Right renal cortex interstitium (tissue), 3 donors: Measurements from ENCODE around the gene PPP1R3G. TPM values are rescaled to one million over a fixed set of nuclear protein-coding genes. Genes with fewer than 3 reads are reported as not detected.

Source experiments
- DNase-seq, 3 donors: peaks; one replicate each; pipeline ENCODE4 v3.0.0-alpha.2; 2013; ENCODE audit warnings: low read depth in 3 of 3, low spot score in 2 of 3
- polyA plus RNA-seq, 3 donors: library from polyadenylated mRNA; unstranded; fragments of 120-200 nt; gene quantifications; one replicate each; pipeline ENCODE4 v1.2.1, GENCODE V29; 2013; ENCODE audit not compliant: insufficient read length in 3 of 3

Gene PPP1R3G
- polyA plus RNA-seq, 3 donors = 1.5 to 1.7 (median 1.5) TPM

DNA sequence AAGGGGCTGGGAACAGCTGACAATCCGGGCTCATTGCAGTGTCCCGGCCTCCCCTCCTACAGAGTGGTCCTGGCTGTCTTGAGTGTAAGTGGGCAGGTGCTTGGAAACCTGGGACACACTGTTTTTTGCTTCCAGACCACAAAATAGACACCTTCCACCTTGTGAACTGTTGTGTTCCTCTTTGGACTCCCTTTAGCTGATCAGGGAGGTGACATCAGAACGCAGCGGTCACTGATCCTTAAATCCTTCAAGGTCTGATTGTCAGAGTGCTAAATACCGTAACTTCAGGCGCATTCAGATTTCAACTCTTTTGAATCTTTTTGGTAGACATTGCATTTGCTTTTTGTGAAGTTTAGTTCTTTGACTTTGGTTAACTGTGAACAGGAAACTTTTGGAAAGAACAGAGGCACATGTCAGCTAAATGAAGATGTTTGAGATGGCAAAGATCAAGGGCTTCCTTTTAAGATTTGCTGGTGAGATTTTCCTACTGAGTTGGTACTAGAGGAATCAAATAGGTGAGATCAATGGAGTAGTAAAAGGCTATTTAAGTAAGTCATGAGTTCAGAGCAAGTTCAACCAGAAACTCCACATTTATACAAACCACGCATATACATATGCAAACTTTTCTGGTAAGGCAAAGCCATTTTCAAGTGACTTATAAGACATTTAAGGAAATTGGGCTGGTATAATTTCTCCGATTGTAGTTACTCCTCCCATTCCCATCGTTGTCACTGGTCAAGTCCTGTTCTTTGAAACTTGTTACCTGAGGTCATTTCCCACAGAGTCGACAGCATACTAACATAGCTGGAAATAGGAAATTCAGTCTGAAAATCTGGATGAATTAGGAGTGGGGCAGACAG lies 6.3 kb downstream of the PPP1R3G start:
- no peak for DNase-seq

DNA sequence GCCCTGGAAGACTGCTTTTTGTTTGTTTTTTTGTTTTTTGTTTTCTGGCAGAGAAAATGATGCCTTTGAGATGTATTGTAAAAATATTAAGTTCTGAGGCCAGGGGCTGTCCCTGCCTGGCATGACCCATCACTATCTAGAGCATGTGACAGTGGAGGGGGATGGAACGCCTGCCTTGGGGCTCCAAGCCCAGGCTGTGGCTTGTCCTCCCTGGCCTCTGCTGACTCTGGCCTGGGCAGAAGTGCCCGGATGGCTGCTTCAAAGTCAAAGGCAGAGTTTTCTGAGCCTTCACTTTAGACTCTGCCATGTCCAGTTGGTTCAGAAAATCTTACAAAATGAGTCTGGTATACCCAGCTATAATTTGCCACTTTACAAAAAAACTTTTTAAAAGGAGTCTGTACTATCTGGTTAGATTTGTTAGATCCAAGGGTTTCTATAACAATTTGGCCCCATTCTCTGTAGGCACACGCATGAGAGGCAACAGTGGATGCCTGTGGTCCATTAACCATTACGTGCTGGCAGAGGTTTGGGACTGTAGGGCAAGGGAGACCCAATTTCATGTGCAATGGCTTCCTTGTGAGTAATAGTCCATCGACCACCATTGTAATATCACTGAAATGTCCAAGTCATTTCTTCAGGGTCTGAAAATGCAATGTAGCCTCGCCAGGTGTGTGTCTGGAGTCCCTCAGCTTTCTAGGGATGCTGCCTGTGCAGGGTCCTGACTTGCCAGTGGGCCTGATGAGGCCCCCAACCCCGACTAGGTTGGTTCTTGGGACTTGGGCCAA lies 8.3 kb downstream of the PPP1R3G start:
- no peak for DNase-seq

DNA sequence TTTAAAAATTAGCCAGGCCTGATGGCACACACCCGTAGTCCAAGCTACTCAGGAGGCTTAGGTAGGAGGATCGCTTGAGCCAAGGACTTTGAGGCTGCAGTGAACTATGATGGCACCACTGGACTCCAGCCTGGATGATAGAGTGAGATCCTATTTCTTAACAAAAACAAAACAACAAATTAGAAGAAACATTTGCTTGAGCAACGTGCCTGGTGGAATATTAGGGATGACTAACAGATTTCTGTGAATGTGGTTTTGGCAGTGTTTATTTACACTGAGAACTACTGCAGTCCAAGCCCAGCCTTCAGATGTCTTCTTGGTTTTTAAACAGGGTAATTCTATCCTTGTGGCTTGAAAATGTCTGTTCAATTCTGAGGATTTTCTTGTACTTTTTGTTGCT lies 9.2 kb downstream of the PPP1R3G start:
- no peak for DNase-seq

DNA sequence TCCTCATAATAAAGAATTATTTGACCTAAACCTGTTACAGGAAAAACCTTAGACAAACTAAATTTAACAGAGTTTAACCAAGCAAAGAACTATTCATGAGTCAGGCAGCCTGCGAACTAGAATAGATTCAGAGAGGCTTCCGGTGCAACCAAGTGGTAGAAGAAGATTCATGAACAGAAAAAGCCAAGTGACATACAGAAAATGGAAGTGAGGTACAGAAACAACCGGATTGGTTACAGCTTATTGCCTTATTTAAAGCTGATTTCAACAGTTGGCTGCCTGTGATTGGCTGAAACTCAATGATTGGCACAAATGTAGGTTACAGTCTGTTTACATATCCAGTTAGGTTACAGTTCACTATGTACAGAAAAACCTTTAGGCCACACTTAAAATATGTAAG lies 10.1 kb downstream of the PPP1R3G start:
- no peak for DNase-seq

DNA sequence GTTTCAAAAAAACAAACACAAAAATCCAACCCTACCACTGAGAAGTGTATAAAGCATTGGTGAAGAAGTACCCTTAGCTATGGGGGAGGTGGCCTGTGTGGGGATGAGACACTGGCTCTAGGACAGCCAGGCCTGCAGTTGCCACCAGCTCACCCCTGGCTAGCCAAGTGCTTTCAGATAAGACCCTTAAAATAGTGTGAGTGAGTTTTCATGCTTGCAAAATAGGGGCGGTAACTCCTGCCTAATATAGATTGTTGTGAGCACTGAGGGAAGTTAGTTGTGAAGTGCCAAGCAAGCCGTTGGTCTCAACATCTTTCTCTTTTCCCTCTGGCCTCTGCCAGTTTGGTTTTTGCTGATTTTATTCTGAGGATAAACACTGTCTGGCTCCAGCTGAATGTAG lies 11.3 kb downstream of the PPP1R3G start:
- no peak for DNase-seq

DNA sequence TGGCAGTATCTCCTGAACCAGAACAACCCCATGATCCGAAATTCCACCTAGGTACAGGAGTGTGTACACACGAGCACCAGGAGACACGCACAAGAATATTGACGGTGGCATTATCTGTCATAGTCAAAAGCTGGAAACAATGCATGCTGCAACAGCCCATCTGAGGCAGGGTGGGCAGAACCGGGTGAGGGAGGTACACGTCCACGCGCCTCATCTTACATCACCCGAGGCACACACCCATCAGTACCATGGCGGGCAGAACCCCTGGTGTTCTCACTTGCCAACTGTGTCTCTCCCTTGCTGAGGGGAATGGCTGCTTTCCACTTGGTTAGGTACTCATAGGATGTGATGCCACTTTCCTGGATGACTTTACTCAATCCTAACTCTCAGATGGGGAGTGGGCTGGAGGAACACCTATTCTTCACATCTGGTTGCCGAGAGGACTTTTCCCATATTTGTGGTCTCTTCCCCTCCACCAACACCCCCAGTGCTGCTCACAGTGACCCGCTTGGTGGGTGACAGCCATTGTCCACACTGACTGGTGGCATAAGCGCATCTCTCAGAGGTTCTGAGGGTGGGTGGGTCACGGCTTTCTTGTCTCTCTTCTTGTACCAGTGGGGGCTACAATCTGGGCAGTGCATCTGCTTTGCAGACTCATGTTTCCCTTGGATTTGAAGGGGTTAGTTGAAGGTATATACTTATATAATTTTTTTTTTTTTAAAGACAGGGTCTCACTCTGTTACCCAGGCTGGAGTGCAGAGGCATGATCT lies 13.5 kb downstream of the PPP1R3G start:
- no peak for DNase-seq

DNA sequence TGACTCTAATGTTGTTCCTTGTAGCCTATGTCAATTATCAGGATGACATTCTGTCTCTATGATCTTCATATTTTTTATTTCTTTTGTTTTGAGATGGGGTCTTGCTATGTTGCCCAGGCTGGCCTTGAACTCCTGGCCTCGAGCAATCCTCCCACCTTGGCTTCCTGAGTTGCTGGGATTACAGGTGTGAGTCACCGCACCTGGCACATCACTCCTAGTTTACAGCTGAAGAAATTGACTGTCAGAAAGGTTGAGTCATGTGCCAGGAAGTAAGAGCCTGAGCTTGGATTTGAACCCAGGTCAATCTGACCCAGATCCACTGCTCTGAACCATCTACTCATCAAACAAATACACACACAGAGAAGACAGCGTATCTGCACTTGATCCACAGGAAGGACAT lies 14.4 kb downstream of the PPP1R3G start:
- no peak for DNase-seq

DNA sequence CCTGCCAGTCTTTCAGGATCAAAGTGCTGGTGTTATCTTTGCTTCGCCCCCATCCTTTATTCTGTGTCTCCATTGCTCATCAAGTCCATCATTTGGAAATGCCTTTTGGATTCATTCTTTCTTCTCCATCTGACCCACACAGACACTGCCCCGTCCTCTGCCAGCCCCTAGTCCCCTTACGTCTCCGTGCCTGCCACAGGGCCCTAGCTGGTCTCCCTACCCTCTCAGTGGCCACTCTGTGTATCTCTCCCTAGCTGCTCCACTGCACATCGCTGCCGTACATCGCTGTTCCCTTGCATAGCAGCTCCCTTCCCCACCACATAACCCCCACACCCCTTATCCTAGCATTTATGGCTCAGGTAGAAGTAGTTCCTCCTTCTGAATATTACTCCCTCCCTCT lies 15.7 kb downstream of the PPP1R3G start:
- DNase-seq = no peak

DNA sequence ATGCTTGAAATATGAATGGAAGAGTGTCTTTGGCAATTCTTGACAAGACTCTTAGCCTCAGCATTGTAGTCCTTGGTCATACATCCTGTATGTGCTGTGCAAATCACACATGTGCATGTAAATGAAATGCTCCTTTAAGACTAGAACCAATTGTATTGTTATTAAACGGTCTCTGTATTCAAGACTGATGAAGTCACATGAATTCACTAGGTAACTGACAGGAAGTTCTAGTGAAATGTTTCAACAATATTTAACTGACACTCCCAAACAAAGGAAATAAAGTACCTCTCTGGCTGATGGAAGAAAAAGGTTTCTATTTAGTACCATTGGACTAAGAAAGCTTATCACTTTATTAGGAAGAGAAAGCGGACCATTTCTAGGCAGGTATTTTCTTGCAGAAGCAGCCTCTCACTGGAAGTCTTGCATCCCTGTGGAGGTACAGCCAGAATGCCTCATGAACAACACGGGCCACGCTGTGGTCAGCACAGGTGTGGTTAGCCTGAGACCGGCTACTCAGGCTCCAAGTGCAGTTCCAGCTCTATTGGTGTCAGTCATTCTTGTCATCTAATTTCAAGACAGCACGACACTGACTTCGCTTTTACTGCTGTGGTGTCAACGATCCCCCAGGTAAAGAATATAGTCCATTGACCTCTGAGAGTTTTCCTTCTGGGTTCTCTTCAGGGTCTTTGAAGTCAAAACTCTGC lies 17.3 kb downstream of the PPP1R3G start:
- no peak for DNase-seq

DNA sequence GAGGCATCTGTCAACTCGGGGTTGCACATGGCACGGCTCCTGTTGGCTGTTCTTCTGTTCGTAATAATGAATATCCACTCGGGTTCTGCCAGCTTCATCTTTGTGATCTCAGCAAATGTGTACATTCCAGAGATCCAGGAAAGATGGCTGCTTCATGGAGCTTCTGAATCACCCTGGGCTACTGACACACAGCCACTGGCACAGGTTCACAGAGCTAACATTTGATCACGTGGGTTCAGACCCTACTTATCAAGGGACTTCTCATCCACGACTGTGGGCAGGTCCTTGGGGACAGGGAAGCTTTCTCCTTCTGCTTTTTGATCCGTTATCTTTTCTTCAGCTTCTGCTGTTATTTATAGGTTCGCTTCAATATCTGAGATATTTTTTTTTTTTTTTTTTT lies 18.1 kb downstream of the PPP1R3G start:
- DNase-seq = no peak

DNA sequence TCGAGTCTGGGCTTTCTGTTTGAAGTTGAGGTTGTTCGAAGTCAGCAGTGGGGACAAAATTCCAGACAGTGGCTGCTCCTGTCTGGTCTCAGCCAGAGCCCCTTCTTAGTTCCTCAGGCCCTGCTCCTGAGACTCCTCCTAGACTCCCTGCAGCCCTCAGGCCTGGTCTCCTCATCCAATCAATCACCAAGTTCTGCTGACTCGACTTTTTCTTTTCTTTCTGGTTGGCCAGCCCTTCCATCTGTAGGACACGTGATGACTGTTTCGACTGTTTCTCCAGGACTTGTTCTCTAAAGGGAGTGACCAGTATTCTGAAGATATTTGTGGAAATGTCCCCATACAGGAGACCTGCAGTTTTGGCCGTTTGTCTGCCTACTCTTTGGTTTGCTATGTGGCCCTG lies 19.5 kb downstream of the PPP1R3G start:
- DNase-seq = no peak

DNA sequence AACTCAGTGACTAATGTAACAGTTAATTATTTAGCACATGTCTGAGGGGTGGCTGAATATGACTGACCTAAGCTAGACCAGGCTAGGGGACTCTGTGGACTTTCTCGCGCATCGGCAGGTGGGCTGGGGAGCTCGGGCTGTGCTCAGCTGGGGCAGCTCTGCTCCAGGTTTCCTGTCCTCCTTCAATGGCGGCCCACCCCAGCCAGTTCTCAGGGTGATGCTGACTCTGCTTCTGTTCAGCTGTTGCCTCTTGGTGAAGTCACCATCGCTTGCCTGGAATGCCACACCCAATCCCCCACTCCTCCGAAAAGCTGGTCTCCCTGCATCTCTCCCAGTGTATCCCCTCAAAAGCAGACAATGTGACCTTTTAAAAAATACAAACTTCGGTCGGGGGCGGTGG lies 20.0 kb downstream of the PPP1R3G start:
- DNase-seq = no peak

DNA sequence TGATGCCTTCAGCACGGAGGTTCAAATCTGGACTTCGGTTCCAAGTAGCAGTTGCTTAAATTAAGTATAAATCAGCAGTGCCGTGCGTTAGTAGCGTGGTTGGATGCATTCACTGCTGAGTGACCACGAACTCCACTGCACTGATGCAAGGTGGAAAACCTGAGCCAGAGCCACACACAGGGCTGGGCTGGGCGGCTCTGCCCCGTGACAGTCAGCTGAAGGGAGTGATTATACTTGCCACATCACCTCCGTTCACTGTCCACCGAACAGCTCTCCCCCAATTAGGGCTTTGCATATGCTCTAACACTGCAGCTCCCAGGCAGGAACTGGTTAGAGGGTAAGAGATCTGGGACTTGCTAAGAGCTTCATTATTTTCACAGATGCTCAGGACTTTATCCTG lies 22.2 kb downstream of the PPP1R3G start:
- no peak for DNase-seq

DNA sequence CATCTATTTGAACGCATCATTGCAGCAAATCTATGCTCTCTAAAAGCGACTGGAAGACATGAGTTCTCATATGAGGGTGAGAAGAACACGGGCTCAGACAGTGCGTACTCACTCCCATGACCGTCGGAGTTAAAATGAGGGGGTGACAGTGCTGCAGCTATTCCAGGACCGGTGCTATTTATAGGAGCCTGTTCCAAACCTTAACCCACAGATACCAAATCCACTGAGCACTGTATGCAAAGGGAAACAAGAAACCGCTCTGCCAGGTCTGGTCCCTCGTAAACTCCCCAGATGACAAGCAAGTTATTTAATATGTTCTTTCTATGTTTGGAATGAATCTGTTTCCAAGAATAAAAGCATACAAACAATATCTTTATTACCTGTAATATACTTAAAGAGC lies 22.9 kb downstream of the PPP1R3G start:
- DNase-seq = no peak

DNA sequence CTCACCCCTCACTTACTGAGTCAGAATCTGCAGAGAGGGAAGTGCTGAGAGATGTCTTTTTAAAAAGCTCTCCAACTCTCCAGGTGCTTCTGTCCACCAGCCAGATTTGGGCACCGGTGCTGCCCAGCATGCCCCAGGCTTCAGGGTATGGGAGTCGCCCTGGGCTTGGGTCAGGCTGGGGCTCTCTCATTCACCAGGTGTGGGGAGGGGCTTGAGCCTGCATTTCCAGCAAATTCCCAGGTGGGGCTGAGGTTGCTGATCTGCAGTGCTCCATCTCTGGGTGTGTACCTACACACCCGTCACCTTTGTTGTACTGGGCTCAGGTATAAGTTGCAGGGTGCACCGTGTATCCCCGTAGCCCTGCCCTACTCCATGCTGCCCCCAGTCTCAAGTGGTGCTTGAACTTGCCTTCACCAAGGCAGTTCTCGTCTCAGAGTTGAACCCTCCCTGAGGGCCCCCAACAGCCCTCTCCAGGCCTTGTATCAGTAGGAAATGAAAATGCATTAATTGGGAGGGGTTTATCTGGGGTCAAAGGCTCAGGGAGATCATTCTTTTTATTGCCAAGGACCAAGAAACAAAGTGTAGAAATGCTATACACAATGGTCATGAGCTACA lies 23.5 kb downstream of the PPP1R3G start:
- no peak for DNase-seq

DNA sequence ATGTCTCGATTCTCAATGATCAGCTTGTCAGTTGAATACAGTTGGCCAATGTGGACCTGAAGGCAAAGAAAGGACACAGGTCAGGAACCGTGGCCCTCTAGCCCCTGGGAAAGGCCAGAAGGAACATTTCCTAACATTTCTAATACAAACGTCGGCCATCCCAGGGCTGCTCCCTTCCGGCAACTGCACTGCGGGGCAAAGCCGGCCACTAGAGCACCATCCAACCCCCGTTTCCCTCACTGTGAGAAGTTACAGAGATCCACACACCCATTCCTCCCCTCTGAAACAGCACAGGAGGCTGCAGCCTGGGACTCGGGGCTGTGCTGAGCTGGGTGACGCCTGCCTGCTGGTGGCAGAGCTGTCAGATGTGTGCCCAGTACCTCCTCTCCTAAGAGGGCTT lies 24.3 kb downstream of the PPP1R3G start:
- no peak for DNase-seq

DNA sequence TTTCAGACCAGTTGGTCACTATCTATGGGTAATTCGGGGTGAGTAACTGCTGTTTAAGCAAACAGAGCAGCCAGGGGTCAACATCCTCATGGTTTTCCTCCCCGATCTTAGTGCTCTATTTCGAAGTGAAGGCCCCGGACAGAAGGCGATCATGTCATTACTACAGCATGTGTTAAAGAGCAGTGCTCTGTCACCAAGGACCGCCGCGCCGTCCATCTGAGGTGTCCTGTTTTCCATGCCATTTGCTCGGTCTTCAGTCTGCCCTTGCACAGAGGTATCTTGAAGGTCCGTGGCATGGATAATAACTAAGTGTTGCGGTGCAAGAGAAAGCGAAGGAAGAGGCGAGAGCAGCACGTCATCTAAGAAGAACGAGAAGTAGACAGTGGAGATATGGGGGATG lies 25.1 kb downstream of the PPP1R3G start:
- no peak for DNase-seq

DNA sequence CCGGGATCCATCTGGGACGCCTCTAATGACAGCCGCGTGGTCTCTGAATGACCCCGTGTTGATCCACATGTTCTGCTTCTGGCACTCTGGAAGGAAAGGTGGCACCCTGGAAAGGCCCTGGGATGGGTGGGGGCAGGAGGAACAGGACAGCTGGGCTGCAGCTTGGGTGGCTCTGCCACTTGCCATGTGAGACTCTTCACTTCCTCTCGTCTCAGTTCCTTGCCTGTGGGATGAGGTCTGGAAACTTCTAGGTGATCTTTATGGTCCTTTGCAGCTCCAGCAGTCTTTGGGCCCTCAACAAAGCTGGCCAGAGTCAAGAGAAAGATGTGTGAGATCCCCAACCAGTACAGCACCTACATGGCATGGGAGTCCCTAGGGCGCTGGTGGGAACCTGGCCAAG lies 26.5 kb downstream of the PPP1R3G start:
- no peak for DNase-seq

DNA sequence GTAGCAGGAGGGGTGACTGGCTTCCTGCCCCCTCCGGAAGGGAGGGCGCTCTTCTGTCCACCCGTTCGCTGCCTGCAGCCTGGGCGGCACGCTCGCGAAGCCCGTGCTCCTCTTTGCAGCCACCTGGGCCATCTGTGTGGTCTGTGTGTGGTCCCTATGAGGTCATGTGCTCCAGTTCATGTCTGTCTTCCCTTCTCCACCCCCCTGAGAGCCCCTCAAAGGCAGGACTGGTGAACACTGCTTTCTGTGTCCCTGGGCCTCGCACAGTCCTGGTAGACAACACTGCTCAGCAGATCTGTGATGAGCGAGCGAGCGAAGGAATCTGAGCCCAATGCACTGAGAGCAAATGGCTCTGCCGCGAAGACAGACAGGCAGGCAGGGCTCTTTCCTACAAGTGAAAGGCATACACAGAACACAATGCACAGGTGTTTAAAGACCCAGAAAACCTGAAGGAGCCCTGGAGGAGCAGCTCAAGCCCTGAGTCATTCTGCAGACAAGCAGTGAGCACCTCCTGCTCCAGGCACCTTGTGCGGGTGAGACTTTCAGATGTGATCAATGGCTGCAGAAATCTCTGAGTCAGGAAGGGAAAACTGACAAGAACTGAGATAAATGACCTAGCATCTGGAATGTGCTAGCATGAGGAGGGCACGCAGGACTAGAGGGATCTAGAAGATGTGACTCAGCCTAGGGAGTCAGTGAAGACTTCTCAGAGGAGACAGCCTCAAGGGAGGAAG lies 27.1 kb downstream of the PPP1R3G start:
- DNase-seq = no peak

DNA sequence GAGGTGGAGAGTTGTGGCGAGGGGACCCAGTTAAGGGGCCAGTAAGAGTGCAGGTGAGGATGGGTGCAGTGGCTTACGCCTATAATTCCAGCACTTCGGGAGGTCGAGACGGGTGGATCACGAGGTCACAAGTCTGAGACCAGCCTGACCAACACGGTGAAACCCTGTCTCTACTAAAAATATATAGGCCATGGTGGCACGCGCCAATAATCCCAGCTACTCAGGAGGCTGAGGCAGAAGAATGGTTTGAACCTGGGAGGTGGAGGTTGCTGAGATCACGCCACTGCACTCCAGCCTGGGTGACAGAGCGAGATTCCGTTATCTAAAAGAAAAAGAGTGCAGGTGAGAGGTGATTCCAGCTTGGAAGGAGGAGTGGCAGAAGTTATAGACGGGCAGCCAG lies 28.0 kb downstream of the PPP1R3G start:
- no peak for DNase-seq
